Naive thymus-derived CD8-positive, alpha-beta T cell (primary cell): Measurements from ENCODE around the gene AMBRA1. TPM values are rescaled to one million over a fixed set of nuclear protein-coding genes. Genes with fewer than 3 reads are reported as not detected.
"Not testable (repeated sequence)": the region's sequence is repeated elsewhere in the genome, so short reads cannot be mapped to it uniquely, and the experiment has no call there.

Source experiments
- ATAC-seq, 2 donors: fragments of 150-1000 bp; cut with Tn5 transposase in 1 of 2; sonication (Bioruptor Pico), chemical (Tn5 transposase) in 1 of 2; 1 replicate in 1 of 2; 2 replicates in 1 of 2; pipeline ENCODE4 v1.10.0; 2021; ENCODE audit warnings: mild to moderate bottlenecking in 2 of 2, moderate library complexity in 2 of 2
- POLR2A ChIA-PET: fragments of 350-600 bp; sonication (Branson Sonifier 250); formaldehyde crosslinking; loops from one replicate; lab custom pipeline; 2021; ENCODE audit warnings: antibody characterized with exemption; lab: Charles Lee
- DNase-seq, 10 donors: peaks; one replicate each; pipeline versions ENCODE4 v3.0.0 to v3.0.0-alpha.2; 2020 to 2022
- H3K27ac Mint-ChIP-seq, 10 donors: one replicate each; pipeline ENCODE4 v1.8.0; 2020 to 2022; ENCODE audit warnings: mild to moderate bottlenecking in 10 of 10, mixed read lengths in 10 of 10, moderate library complexity in 4 of 10, inconsistent platforms in 1 of 10
- H3K27me3 Mint-ChIP-seq, 5 donors: one replicate each; pipeline ENCODE4 v1.8.0; 2021 to 2022; ENCODE audit warnings: mixed read lengths in 5 of 5
- H3K36me3 Mint-ChIP-seq, 3 donors: one replicate each; pipeline ENCODE4 v1.8.0; 2020 to 2022; ENCODE audit warnings: mixed read lengths in 3 of 3, mild to moderate bottlenecking in 2 of 3, inconsistent platforms in 1 of 3
- H3K4me1 Mint-ChIP-seq, 4 donors: one replicate each; pipeline ENCODE4 v1.8.0; 2021 to 2022; ENCODE audit warnings: mixed read lengths in 4 of 4
- H3K4me3 Mint-ChIP-seq, 10 donors: one replicate each; pipeline ENCODE4 v1.8.0; 2020 to 2022; ENCODE audit warnings: mild to moderate bottlenecking in 10 of 10, mixed read lengths in 10 of 10, moderate library complexity in 6 of 10, inconsistent platforms in 1 of 10
- H3K9me3 Mint-ChIP-seq, 9 donors: one replicate each; pipeline ENCODE4 v1.8.0; 2020 to 2022; ENCODE audit warnings: mixed read lengths in 9 of 9, mild to moderate bottlenecking in 3 of 9, inconsistent platforms in 1 of 9, moderate library complexity in 1 of 9
- polyA plus RNA-seq, 3 donors: library from polyadenylated mRNA; unstranded; fragments of 300-500 nt; fragmentation: Illumina TruSeq; gene quantifications; one replicate each; pipeline ENCODE4 v1.2.3, GENCODE V29; 2021
- total RNA-seq, 8 experiments: library from RNA in 2 of 8; stranded (reverse) in 2 of 8; gene quantifications; one replicate each; pipeline ENCODE4 v1.2.3 and lab custom pipeline; 2021 to 2026

The AMBRA1 gene
- total and polyA plus RNA-seq, 5 experiments from 2014 or later, result 6.1 to 38.8 (median 16.3) TPM

DNA sequence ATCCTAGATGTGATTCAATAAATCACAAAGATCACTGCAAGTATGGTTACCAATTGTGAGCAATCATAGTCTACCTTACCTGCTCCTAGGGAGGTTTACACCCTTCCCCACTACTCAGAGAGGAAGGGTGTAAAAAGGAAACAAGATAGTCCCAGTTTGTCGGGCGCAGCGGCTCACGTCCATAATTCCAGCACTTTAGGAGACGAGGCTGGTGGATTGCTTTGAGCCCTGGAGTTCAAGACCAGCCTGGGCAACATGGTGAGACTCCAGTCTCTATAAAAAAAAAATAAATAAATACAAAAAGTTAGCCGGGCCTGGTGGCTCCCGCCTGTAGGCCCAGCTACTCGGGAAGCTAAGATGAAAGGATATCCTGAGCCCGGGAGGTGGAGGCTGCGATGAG lies 962 bp upstream of the AMBRA1 start:
- Mint-ChIP-seq H3K4me1 (peaks cover 19 to 41% (median 38%) of the 10 kb centered on the region in 4 donors), H3K9me3 (no peaks in the 10 kb centered on the region), H3K36me3 (peaks cover 0 to 5% (median 0%) of the 10 kb centered on the region in 3 donors), H3K27ac (peak overlapping the region in 2 of 10 donors; percentile 95), H3K27me3 (no peaks in the 10 kb centered on the region), H3K4me3 (peak overlapping the region in 5 of 10 donors; percentile 95 to 99 (median 96))
- POLR2A ChIA-PET, result interaction anchor here (1.5 to 3.1 kb wide), 4 partner anchors 17 to 102 kb away, joined by 3 to 30 read pairs (median 6); partner anchors contain the start of genes ATG13 and HARBI1
- DNase-seq (no peak), ATAC-seq (no peak)

DNA sequence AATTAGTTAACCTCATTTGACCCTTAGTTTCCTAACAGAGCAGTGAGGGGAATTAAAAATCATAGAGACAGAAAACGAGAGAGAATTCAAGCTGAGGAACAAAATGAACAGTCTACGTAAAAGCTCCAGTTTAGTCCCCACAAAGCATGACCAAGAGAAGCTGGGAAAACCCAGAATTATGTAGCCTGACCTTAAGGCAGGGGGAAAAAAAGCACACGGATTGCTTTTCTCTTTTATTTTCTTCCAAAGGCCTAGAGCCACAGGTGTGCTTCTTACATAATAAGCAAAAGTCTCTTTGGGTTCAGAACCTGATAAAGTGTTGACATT lies 514 bp upstream of the AMBRA1 start:
- H3K4me1 Mint-ChIP-seq, result peaks cover 19 to 44% (median 41%) of the 10 kb centered on the region in 4 donors
- POLR2A ChIA-PET, result interaction anchor here (0.6 to 3.1 kb wide), 8 partner anchors 17 to 678 kb away, joined by 3 to 30 read pairs (median 3); partner anchors contain the start of genes ATG13 and HARBI1
- H3K9me3 Mint-ChIP-seq, result no peaks in the 10 kb centered on the region
- peak overlapping the region; percentile 93 to 99 (median 96) for H3K4me3 Mint-ChIP-seq
- DNase-seq (no peak), ATAC-seq (no peak)
- H3K36me3 Mint-ChIP-seq, result peaks cover 0 to 6% (median 0%) of the 10 kb centered on the region in 3 donors
- no peaks in the 10 kb centered on the region for H3K27me3 Mint-ChIP-seq
- peak overlapping the region; percentile 91 to 97 (median 96) for H3K27ac Mint-ChIP-seq

DNA sequence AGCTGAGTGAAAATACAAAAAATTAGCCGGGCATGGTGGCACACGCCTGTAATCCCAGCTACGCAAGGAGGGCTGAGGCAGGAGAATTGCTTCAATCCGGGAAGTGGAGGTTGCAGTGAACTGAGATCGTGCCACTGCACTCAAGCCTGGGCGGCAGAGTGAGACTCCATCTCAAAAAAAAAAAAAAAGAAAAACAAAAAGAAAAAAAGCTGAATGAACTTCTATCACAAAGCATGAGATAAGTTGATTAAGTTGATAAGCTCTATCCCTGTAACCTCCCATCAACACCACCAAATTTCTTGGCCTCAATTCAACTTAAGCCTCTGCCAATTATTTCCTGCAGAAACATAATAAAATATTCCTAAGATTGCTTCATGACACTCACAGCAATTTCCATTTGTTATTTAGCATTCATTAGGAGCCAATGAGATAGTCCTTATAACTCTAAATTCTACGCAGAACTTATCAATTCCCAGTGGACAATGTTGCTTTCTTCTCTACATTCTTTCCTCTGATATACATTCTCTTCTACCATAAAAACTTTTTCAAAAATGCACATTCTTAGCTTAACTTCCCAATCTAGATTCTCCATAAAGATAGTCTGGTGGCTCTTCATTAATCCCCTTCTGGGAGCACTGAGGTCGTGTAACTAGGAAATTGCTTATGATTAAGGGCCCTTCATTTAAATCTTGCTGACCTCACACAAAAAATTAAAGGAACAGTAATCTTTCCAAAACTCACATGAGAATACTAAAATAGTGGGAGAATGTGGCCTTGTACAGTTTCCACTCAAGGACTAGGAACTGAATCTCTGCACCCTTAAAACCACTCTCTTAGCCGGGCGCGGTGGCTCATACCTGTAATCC lies 2.9 kb downstream of the AMBRA1 start:
- Mint-ChIP-seq H3K4me3 (peak overlapping the region; percentile 27 to 79 (median 54)), H3K27me3 (no peaks in the 10 kb centered on the region), H3K27ac (peak overlapping the region in 8 of 10 donors; percentile 0 to 84 (median 46)), H3K4me1 (peaks cover 29 to 69% (median 58%) of the 10 kb centered on the region in 4 donors), H3K9me3 (no peaks in the 10 kb centered on the region), H3K36me3 (peaks cover 5 to 25% (median 5%) of the 10 kb centered on the region in 3 donors)
- POLR2A ChIA-PET, result interaction anchor here (1.3 kb wide), 1 partner anchor 26 kb away, joined by 4 read pairs; the partner anchor contains the start of gene HARBI1
- DNase-seq (no peak), ATAC-seq (no peak)

DNA sequence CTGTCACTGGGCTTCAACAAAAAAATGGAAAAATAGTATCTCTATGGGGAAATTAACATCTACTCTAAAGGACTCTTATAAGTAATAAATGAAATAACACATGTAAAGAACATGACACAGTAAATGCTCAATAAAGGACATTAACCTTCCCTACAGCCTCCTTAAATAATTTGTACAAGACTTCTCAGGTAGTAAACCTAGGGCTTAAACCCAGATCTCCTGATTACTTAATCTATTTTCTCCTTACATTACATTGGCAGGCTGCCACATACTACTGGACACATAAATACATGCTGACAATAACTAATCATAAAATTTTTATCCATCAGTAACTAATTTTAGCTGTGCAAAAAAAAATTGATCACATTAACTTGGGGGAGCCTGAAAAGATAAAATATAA lies 4.9 kb downstream of the AMBRA1 start:
- POLR2A ChIA-PET, result interaction anchor here (1.8 kb wide), 1 partner anchor 29 kb away, joined by 5 read pairs; no protein-coding TSS in a partner anchor
- Mint-ChIP-seq H3K9me3 (no peaks in the 10 kb centered on the region), H3K27ac (peak overlapping the region in 3 of 10 donors; percentile 14 to 89 (median 53)), H3K4me1 (peaks cover 25 to 62% (median 54%) of the 10 kb centered on the region in 4 donors), H3K27me3 (no peaks in the 10 kb centered on the region), H3K36me3 (peaks cover 5 to 30% (median 5%) of the 10 kb centered on the region in 3 donors), H3K4me3 (peak overlapping the region in 5 of 10 donors; percentile 2 to 54 (median 26))
- no peak for DNase-seq
- ATAC-seq, result no peak

DNA sequence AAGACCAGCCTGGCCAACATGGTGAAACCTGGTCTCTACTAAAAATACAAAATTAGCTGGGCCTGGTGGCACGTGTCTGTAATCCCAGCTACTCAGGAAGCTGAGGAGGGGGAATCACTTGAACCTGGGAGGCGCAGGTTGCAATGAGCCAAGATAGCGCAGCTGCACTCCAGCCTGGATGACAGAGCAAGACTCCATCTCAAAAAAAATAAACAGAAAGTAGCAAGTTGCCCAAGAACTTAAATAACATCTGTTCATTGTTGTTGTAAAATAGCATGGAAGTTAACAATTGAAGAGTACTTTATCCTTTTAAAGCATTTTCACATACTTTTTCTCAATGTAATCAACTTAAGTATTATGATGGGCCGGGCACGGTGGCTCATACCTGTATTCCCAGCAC lies 5.7 kb downstream of the AMBRA1 start:
- ATAC-seq (no peak), DNase-seq (no peak)
- Mint-ChIP-seq H3K27ac (peak overlapping the region in 1 of 10 donors; percentile 33), H3K27me3 (no peaks in the 10 kb centered on the region), H3K9me3 (no peaks in the 10 kb centered on the region), H3K36me3 (peaks cover 5 to 30% (median 5%) of the 10 kb centered on the region in 3 donors), H3K4me1 (peaks cover 23 to 55% (median 49%) of the 10 kb centered on the region in 4 donors), H3K4me3 (peak overlapping the region in 2 of 10 donors; percentile 17 to 24)
- POLR2A ChIA-PET, result no interaction called here

DNA sequence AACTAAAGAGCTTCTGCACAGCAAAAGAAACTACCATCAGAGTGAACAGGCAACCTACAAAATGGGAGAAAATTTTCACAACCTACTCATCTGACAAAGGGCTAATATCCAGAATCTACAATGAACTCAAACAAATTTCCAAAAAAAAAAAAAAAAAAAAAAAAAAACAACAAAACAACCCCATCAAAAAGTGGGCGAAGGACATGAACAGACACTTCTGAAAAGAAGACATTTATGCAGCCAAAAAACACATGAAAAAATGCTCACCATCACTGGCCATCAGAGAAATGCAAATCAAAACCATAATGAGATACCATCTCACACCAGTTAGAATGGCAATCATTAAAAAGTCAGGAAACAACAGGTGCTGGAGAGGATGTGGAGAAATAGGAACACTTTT lies 10.3 kb downstream of the AMBRA1 start:
- H3K4me1 Mint-ChIP-seq, result peaks cover 23 to 47% (median 41%) of the 10 kb centered on the region in 4 donors
- H3K27me3 Mint-ChIP-seq, result not testable (repeated sequence)
- POLR2A ChIA-PET, result interaction anchor here (0.7 kb wide), 1 partner anchor 11 kb away, joined by 3 read pairs; no protein-coding TSS in a partner anchor

DNA sequence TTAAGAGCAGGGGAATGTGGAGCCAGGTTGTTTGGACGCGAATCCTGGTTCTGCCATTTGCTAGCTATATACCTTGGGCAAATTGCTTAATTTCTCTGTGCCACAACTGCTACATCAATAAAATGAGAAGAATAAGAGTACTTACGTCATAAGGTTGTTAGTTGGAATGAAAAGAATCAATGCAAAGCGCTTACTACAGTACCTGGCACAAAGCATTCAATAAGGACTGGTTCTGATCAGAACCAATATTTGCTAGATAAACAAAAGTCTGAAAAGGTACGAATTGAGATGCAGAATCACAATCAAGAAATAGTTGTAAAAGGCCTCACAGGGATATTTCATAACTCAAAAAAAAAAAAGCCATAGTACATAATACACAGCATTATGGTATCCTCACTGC lies 11.2 kb downstream of the AMBRA1 start:
- no peak for ATAC-seq
- Mint-ChIP-seq H3K27ac (peak overlapping the region in 1 of 10 donors; percentile 20), H3K4me1 (peaks cover 21 to 41% (median 34%) of the 10 kb centered on the region in 4 donors), H3K9me3 (peaks cover 0 to 1% (median 0%) of the 10 kb centered on the region in 9 donors), H3K36me3 (peaks cover 5 to 37% (median 10%) of the 10 kb centered on the region in 3 donors), H3K27me3 (no peaks in the 10 kb centered on the region), H3K4me3 (peak overlapping the region in 1 of 10 donors; percentile 34)
- DNase-seq, result no peak
- POLR2A ChIA-PET, result interaction anchor here (0.7 kb wide), 1 partner anchor 11 kb away, joined by 3 read pairs; no protein-coding TSS in a partner anchor

More for the DNA sequence above, 10.3 kb downstream of the AMBRA1 start:
- H3K36me3 Mint-ChIP-seq, result peaks cover 5 to 36% (median 10%) of the 10 kb centered on the region in 3 donors
- not testable (repeated sequence) for H3K9me3 Mint-ChIP-seq, H3K4me3 Mint-ChIP-seq, ATAC-seq, H3K27ac Mint-ChIP-seq, DNase-seq

DNA sequence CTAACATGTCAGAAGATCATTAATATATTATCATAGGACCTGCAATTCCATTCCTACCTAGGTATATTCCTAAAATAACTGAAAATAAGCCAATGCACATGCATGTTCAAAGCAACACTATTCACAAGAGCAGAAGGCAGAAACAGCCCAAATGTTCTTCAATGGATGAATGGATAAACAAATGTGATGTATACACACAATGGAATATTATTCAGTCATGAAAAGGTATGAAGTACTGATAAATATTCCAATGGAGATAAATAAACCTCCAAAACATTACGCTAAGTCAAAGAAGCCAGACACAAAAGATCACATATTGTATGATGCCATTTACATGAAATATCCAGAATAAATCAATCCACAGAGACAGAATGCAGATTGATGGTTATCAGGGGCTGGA lies 16.8 kb downstream of the AMBRA1 start:
- Mint-ChIP-seq H3K36me3 (peaks cover 9 to 44% (median 15%) of the 10 kb centered on the region in 3 donors), H3K4me1 (peaks cover 22 to 53% (median 42%) of the 10 kb centered on the region in 4 donors), H3K4me3 (no peak overlapping the region), H3K9me3 (peaks cover 0 to 5% (median 0%) of the 10 kb centered on the region in 9 donors), H3K27me3 (no peaks in the 10 kb centered on the region), H3K27ac (peak overlapping the region in 1 of 10 donors; percentile 15)
- DNase-seq, result no peak
- no peak for ATAC-seq
- POLR2A ChIA-PET, result interaction anchor here (1.3 kb wide), 1 partner anchor 17 kb away, joined by 3 read pairs; the partner anchor contains the start of gene AMBRA1

DNA sequence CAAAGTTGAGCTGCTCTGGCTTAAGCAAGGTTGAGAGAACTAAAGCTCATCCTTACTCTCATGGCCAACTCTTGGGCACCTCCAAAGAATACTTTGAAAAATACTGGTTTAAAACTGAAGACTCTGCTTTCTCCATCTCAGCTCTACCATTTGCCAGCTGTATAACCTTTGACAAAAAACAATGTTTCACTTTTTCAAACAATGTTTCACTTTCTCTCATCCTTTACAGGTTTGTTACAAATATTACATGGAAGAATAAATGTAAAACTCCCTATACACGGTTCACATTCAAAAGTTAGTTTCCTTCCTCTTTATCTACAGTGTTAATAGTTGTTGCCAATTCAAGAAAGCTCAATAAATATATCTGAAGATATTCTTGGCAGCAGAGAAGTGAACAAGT lies 19.2 kb downstream of the AMBRA1 start:
- DNase-seq (no peak), ATAC-seq (no peak)
- Mint-ChIP-seq H3K27ac (no peak overlapping the region), H3K36me3 (peaks cover 9 to 30% (median 13%) of the 10 kb centered on the region in 3 donors), H3K9me3 (peaks cover 0 to 5% (median 0%) of the 10 kb centered on the region in 9 donors), H3K4me3 (no peak overlapping the region), H3K27me3 (no peaks in the 10 kb centered on the region), H3K4me1 (peaks cover 16 to 51% (median 38%) of the 10 kb centered on the region in 4 donors)
- POLR2A ChIA-PET, result interaction anchor here (0.6 to 0.7 kb wide), 3 partner anchors 134 to 1382 kb away, joined by 3 to 5 read pairs (median 3); no protein-coding TSS in a partner anchor

DNA sequence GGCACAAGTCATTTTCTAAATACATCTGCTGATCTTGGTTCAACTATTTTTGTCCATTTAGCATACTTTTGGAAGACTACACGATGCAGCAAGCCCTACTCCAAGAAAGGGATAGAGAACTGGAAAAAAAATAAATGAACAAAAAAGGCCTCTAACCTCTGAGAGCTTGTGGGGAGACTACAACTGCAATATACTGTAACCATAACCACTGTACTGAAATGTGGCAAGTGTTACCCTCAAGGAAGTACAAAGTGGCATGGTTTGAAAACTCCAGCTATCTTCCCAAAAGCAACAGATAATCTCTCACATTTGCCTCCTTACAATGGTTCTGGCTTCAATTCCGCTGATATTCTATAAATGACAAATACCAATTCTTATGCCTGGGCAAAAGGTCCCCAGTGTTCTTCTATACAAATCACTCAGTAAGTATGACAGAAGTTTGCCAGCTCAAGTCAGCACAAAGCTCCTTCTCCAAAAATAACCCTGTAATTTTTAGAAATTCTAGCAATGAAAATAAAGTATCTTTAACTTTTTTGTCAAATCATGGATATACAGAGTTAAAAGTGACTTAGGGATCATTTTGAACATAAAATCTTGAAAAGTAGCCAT lies 22.9 kb downstream of the AMBRA1 start:
- H3K27ac Mint-ChIP-seq, result peak overlapping the region in 1 of 10 donors; percentile 17

DNA sequence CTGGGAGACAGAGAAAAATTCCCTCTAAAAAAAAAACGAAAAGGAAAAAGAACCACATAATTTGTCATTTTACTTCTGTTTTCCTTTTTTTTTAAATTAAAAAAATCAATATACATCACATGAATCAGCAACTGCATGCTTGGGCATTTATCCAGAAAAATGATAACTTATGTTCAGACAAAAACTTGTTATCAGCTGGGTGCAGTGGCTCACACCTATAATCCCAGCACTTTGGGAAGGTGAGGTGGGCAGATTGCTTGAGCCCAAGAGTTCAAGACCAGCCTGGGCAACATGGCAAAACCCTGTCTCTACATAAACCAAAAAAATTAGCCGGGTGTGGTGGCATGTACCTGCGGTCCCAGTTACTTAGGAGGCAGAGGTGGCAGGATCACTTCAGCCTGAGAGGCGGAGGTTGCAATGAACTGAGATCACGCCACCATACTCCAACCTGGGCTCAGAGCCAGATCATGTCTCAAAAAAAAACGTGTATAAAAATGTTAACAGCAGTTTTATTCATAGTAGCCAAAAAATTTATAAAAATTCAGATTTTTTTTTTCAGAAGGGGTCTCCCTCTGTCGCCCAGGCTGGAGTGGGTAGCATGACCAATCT lies 28.5 kb downstream of the AMBRA1 start:
- POLR2A ChIA-PET, result no interaction called here
- H3K27me3 Mint-ChIP-seq, result no peaks in the 10 kb centered on the region

More for the DNA sequence above, 22.9 kb downstream of the AMBRA1 start:
- Mint-ChIP-seq H3K36me3 (peaks cover 5 to 11% (median 10%) of the 10 kb centered on the region in 3 donors), H3K4me1 (peaks cover 8 to 42% (median 25%) of the 10 kb centered on the region in 4 donors), H3K27me3 (no peaks in the 10 kb centered on the region), H3K4me3 (no peak overlapping the region), H3K9me3 (peaks cover 0 to 5% (median 0%) of the 10 kb centered on the region in 9 donors)
- DNase-seq (no peak), ATAC-seq (no peak)
- POLR2A ChIA-PET, result no interaction called here

DNA sequence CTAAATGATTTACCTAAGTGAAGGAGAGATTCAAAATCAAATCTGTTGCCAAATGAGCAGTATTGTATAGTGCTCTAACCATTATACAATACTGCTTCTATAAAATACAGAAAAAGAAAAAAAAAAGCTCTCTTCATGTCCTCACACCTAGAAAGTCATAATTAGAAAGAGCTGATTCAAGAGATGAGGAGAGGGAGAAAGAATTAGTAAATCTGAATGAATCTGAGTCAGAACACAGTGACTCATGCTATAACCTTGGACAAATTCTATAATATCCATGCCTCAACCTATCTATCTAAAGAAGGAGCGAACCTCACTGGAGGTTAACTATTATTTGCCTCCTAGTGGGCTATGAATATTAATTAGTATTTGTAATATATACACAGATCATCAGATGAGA lies 29.4 kb downstream of the AMBRA1 start:
- H3K9me3 Mint-ChIP-seq, result no peaks in the 10 kb centered on the region

More for the DNA sequence above, 28.5 kb downstream of the AMBRA1 start:
- H3K27ac Mint-ChIP-seq, result no peak overlapping the region
- no peak for ATAC-seq
- no peak overlapping the region for H3K4me3 Mint-ChIP-seq
- peaks cover 11 to 49% (median 30%) of the 10 kb centered on the region in 4 donors for H3K4me1 Mint-ChIP-seq
- H3K36me3 Mint-ChIP-seq, result no peaks in the 10 kb centered on the region
- DNase-seq, result no peak
- H3K9me3 Mint-ChIP-seq, result no peaks in the 10 kb centered on the region

More for the DNA sequence above, 29.4 kb downstream of the AMBRA1 start:
- Mint-ChIP-seq H3K36me3 (no peaks in the 10 kb centered on the region), H3K27ac (peak overlapping the region in 2 of 10 donors; percentile 39 to 42), H3K27me3 (no peaks in the 10 kb centered on the region), H3K4me1 (peaks cover 13 to 50% (median 36%) of the 10 kb centered on the region in 4 donors), H3K4me3 (no peak overlapping the region)
- POLR2A ChIA-PET, result no interaction called here
- DNase-seq, result no peak
- ATAC-seq, result no peak
